ENCODE measurements around the gene NDFIP2.

NDFIP2 gene

GRCh38 chr13:79480954-79481684, at the start of gene NDFIP2:
Gene NDFIP2 (plus strand): TSS chr13:79481155. CDS start chr13:79481204, 49 bp downstream.
- DNase-seq (ENCODE audit: low read depth) = peak; percentile 70

GRCh38 chr13:79432086-79432485, 48.9 kb upstream of the NDFIP2 start:
- no peak for DNase-seq (ENCODE audit: low read depth)

GRCh38 chr13:79432992-79433391, 48.0 kb upstream of the NDFIP2 start:
- DNase-seq (ENCODE audit: low read depth) = no peak

- no peak for DNase-seq (ENCODE audit: low read depth)
These were observed 46.4 kb upstream of the NDFIP2 start for GRCh38 chr13:79434556-79434955.

GRCh38 chr13:79435561-79435990, 45.4 kb upstream of the NDFIP2 start:
- DNase-seq (ENCODE audit: low read depth) = no peak

- no peak for DNase-seq (ENCODE audit: low read depth)
These were observed 41.7 kb upstream of the NDFIP2 start for GRCh38 chr13:79439275-79439674.

- DNase-seq (ENCODE audit: low read depth) = no peak
These were observed 39.9 kb upstream of the NDFIP2 start for GRCh38 chr13:79440958-79441528.

- DNase-seq (ENCODE audit: low read depth) = no peak
These were observed 38.7 kb upstream of the NDFIP2 start for GRCh38 chr13:79442221-79442620.

- no peak for DNase-seq (ENCODE audit: low read depth)
These were observed 38.2 kb upstream of the NDFIP2 start for GRCh38 chr13:79442706-79443105.

GRCh38 chr13:79445968-79446645, 34.8 kb upstream of the NDFIP2 start:
- no peak for DNase-seq (ENCODE audit: low read depth)

- DNase-seq (ENCODE audit: low read depth) = no peak
These were observed 33.8 kb upstream of the NDFIP2 start for GRCh38 chr13:79447141-79447540.

GRCh38 chr13:79447741-79448140, 33.2 kb upstream of the NDFIP2 start:
- no peak for DNase-seq (ENCODE audit: low read depth)

- no peak for DNase-seq (ENCODE audit: low read depth)
These were observed 32.5 kb upstream of the NDFIP2 start for GRCh38 chr13:79448413-79448812.

GRCh38 chr13:79450110-79450509, 30.8 kb upstream of the NDFIP2 start:
- DNase-seq (ENCODE audit: low read depth) = no peak

GRCh38 chr13:79451500-79451962, 29.4 kb upstream of the NDFIP2 start:
- peak; percentile 69 for DNase-seq (ENCODE audit: low read depth)

GRCh38 chr13:79452239-79452913, 28.6 kb upstream of the NDFIP2 start:
- no peak for DNase-seq (ENCODE audit: low read depth)

GRCh38 chr13:79455331-79455730, 25.6 kb upstream of the NDFIP2 start:
- no peak for DNase-seq (ENCODE audit: low read depth)

GRCh38 chr13:79456051-79456450, 24.9 kb upstream of the NDFIP2 start:
- DNase-seq (ENCODE audit: low read depth) = no peak

GRCh38 chr13:79456656-79457365, 24.1 kb upstream of the NDFIP2 start:
- DNase-seq (ENCODE audit: low read depth) = no peak

- no peak for DNase-seq (ENCODE audit: low read depth)
These were observed 23.6 kb upstream of the NDFIP2 start for GRCh38 chr13:79457390-79457789.

GRCh38 chr13:79457948-79458347, 23.0 kb upstream of the NDFIP2 start:
- DNase-seq (ENCODE audit: low read depth) = no peak

GRCh38 chr13:79458436-79458835, 22.5 kb upstream of the NDFIP2 start:
- DNase-seq (ENCODE audit: low read depth) = no peak
